Lung (tissue), 12 donors: ENCODE results near the gene PALMD. TPM values are rescaled to one million over a fixed set of nuclear protein-coding genes. Genes with fewer than 3 reads are reported as not detected.

ENCODE experiments used
- ATAC-seq: fragments of 200-7000 bp; cut with Tn5 transposase; one replicate; pipeline ENCODE4 v1.9.1; 2020; ENCODE audit warnings: moderate number of reproducible peaks; ENCODE audit not compliant: insufficient read depth, low FRiP score
- DNase-seq, 3 donors: peaks; one replicate each; pipeline ENCODE4 v3.0.0-alpha.2; 2013 to 2017
- H3K27ac ChIP-seq, 2 donors: one replicate each; pipeline ENCODE4 v1.5.1; 2013; ENCODE audit warnings: mild to moderate bottlenecking in 2 of 2, moderate library complexity in 2 of 2, control low read depth in 1 of 2, inconsistent platforms in 1 of 2, low read depth in 1 of 2, low read length in 1 of 2
- H3K27me3 ChIP-seq, 3 donors: one replicate each; pipeline ENCODE4 v1.5.1; 2013; ENCODE audit warnings: low read length in 2 of 3; ENCODE audit not compliant: control insufficient read depth in 3 of 3, insufficient read depth in 3 of 3
- H3K36me3 ChIP-seq, 4 donors: one replicate each; pipeline ENCODE4 v1.5.1; 2013; ENCODE audit warnings: low read length in 4 of 4, mild to moderate bottlenecking in 1 of 4, moderate library complexity in 1 of 4; ENCODE audit not compliant: control insufficient read depth in 4 of 4, insufficient read depth in 4 of 4
- H3K4me1 ChIP-seq, 5 donors: one replicate each; pipeline ENCODE4 v1.5.1; 2013; ENCODE audit warnings: low read length in 5 of 5, mild to moderate bottlenecking in 2 of 5, moderate library complexity in 1 of 5; ENCODE audit not compliant: control insufficient read depth in 5 of 5, insufficient read depth in 5 of 5
- H3K4me3 ChIP-seq: one replicate; pipeline ENCODE4 v1.5.1; 2013; ENCODE audit warnings: mild to moderate bottlenecking, control low read depth, moderate library complexity
- H3K9ac ChIP-seq, 2 donors: one replicate each; pipeline ENCODE4 v1.5.1; 2013; ENCODE audit warnings: low read length in 2 of 2, control low read depth in 1 of 2; ENCODE audit not compliant: insufficient read depth in 1 of 2
- H3K9me3 ChIP-seq, 4 donors: one replicate each; pipeline ENCODE4 v1.5.1; 2013; ENCODE audit warnings: low read length in 3 of 4, mild to moderate bottlenecking in 1 of 4, moderate library complexity in 1 of 4; ENCODE audit not compliant: control insufficient read depth in 4 of 4, insufficient read depth in 3 of 4
- WGBS, 2 donors: extraction: QIAGEN DNeasy Blood & Tissue Kit; methylation state at CpG; one replicate each; pipeline ENCODE4 v1.1.7; 2013; 5-methylcytosine and 5-hydroxymethylcytosine counted together
- polyA plus RNA-seq, 2 donors: library from polyadenylated mRNA; stranded (reverse); fragments of 200-250 nt; gene quantifications; one replicate each; pipeline ENCODE4 v1.2.1, GENCODE V29; 2013
- total RNA-seq, 2 donors: library from RNA; depleted of rRNA in 1 of 2; stranded (reverse); fragments of >200 nt in 1 of 2; gene quantifications; one replicate each; pipeline ENCODE4 v1.2.1, GENCODE V29; 2014 to 2021
- TF ChIP-seq, protein P1 (sequence below): IDR thresholded peaks from 2 replicates; pipeline ENCODE4 v1.5.1; 2012; ENCODE audit warnings: mild to moderate bottlenecking; ENCODE audit errors: control extremely low read depth, extremely low read depth
- donor health status: control.
- donor health status: control.
- donor health status: Bipolar disorder and iron deficiency.
- donor health status: healthy.
- donor health status: DM: yes; HTN: yes; CAD: no.

The PALMD gene
- total and polyA plus RNA-seq, 4 donors: 10.5 to 32.2 (median 22.0) TPM

DNA sequence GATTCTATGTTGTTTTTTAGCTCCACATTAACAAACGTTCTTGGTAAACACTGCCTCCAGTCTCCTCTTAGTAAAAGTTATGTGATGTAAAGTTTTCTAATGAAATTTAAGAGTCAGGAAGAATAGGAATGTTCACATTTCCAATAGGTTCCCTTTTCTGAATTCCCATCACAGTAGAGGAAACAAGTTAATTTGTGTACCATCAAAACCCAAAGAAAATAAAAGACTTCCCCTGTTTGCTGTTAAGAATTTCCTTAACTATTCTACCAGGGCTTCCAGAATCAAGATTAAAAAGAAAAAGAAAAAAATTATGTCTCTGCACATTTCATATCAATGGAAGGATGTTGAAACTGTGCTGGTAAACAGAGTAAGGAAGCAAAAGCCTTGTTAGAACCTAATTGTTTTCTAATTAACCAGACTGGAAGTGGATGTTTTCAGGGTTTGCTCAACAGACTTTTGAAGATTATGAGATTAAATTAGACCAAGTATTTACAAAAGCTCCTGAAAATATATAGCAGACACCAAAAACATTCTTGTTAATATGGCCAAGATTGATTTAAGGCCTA, 43.4 kb upstream of the PALMD start:
- Histone ChIP-seq H3K9me3 (no peaks in the 10 kb centered on the region), H3K36me3 (no peaks in the 10 kb centered on the region), H3K4me3 (no peak overlapping the region), H3K27ac (peak overlapping the region in 1 of 2 donors; percentile 33), H3K27me3 (no peaks in the 10 kb centered on the region), H3K9ac (no peak overlapping the region), H3K4me1 (peaks cover 0 to 4% (median 0%) of the 10 kb centered on the region in 5 donors)
- TF ChIP-seq, protein P1, sequence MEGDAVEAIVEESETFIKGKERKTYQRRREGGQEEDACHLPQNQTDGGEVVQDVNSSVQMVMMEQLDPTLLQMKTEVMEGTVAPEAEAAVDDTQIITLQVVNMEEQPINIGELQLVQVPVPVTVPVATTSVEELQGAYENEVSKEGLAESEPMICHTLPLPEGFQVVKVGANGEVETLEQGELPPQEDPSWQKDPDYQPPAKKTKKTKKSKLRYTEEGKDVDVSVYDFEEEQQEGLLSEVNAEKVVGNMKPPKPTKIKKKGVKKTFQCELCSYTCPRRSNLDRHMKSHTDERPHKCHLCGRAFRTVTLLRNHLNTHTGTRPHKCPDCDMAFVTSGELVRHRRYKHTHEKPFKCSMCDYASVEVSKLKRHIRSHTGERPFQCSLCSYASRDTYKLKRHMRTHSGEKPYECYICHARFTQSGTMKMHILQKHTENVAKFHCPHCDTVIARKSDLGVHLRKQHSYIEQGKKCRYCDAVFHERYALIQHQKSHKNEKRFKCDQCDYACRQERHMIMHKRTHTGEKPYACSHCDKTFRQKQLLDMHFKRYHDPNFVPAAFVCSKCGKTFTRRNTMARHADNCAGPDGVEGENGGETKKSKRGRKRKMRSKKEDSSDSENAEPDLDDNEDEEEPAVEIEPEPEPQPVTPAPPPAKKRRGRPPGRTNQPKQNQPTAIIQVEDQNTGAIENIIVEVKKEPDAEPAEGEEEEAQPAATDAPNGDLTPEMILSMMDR: no peak
- ATAC-seq: no peak
- WGBS, 2 donors: 47 to 67% methylated on average over 1 of the region's 1 CpG
- no peak for DNase-seq

DNA sequence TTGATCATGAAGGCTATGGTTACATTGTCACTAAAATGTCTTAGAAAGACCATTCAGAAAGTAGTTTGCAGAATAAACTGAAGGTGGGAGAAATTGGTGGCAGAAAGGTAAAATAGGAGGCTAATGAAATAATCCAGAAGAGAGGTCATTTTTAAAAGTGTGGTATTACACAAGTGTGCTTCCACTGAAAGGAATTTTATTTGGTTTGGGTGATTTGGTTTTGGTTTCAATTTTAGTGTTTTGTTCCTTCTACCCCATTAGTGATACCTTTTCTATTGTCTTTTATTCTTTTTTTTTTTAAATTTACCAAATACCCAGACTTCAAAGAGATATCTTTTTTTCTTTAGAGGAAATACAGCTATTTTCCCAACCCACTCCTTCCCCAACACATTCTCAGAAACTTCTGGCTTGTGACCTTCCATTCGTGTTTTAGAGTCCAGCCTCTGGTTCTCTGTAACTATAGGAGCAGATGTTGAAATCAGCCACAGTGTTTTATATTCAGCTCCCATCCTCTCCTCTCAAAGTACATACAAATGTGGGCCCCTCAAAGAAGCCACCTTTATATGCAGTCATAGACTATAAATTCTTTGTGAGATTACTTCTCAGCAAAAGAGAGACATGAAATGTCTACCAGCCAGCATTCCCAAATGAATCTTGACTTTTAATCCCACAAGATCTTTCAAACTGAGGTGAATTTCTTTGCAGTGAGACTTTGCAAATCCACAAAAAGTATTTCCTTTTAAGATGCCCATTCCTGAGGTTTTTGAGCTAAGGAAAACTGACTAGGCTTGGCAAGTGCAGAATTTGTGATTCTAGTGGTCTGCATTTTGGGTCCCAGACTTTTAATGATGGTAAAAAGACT, 42.0 kb upstream of the PALMD start:
- H3K4me3 ChIP-seq: no peak overlapping the region
- H3K9ac ChIP-seq: no peak overlapping the region
- H3K27me3 ChIP-seq: no peaks in the 10 kb centered on the region
- 46 to 60% methylated on average over 1 of the region's 1 CpG for WGBS, 2 donors
- H3K27ac ChIP-seq: no peak overlapping the region
- no peak for DNase-seq
- peaks cover 0 to 5% (median 0%) of the 10 kb centered on the region in 4 donors for H3K9me3 ChIP-seq
- TF ChIP-seq, protein P1: no peak
- ATAC-seq: no peak
- peaks cover 0 to 4% (median 0%) of the 10 kb centered on the region in 5 donors for H3K4me1 ChIP-seq
- H3K36me3 ChIP-seq: no peaks in the 10 kb centered on the region

DNA sequence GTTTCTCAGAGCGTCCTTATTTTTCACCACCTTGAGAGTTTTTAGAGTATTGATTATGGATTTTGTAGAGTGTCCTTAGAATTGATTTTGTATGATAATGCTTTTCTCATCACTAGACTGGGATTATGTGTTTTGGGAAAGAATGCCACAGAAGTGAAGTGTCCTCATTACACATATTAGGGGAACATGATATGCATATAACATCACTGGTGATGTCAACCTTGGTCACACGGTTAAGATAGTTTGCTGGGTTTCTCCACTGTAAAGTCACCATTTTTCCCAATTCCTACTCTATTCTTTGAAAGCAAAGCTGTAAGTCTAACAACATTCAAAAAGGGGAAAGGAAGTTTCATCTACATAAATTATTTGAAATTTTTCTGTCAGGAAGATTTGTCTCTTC, 39.6 kb upstream of the PALMD start:
- Histone ChIP-seq H3K27ac (no peak overlapping the region), H3K4me3 (no peak overlapping the region), H3K4me1 (no peaks in the 10 kb centered on the region), H3K9me3 (peaks cover 0 to 5% (median 0%) of the 10 kb centered on the region in 4 donors), H3K27me3 (no peaks in the 10 kb centered on the region), H3K36me3 (no peaks in the 10 kb centered on the region), H3K9ac (no peak overlapping the region)
- TF ChIP-seq, protein P1: no peak
- DNase-seq (no peak), ATAC-seq (no peak)
- 91 to 93% methylated on average over 2 of the region's 2 CpGs for WGBS, 2 donors
